Measurements from ENCODE around the gene SLC35F6.

GRCh38 chr2:26722911-26723310 is 41.2 kb upstream of the SLC35F6 start:
- no peak for TF ChIP-seq CTCF (IDR thresholded peaks at IDR 0.05; ENCODE audit: poor library complexity, severe bottlenecking)
- TF ChIP-seq SMC3 (conservative IDR thresholded peaks at IDR 0.05; ENCODE audit: poor library complexity) = no peak
- no peak for TF ChIP-seq EP300 (conservative IDR thresholded peaks at IDR 0.05; ENCODE audit: poor library complexity, severe bottlenecking)
- no peak for TF ChIP-seq MXI1 (conservative IDR thresholded peaks at IDR 0.05; ENCODE audit: poor library complexity, severe bottlenecking)
- no peak for TF ChIP-seq POLR2AphosphoS5 (IDR thresholded peaks at IDR 0.05)
- TF ChIP-seq RAD21 (conservative IDR thresholded peaks at IDR 0.05) = no peak
